Caco-2 (cell line): Measurements from ENCODE around the gene P3H2. TPM values are rescaled to one million over a fixed set of nuclear protein-coding genes. Genes with fewer than 3 reads are reported as not detected.

ENCODE experiments used
- BruUV-seq: library from RNA; stranded (reverse); fragments of 400-500 nt; replicated peaks from 2 replicates; lab custom pipeline; 2021; lab: Mats Ljungman, UMichigan
- CTCF ChIA-PET: fragments of 300-600 bp; sonication (Branson Sonifier 250); formaldehyde crosslinking; loops from one replicate; lab custom pipeline; 2022; ENCODE audit warnings: antibody characterized with exemption; lab: Charles Lee
- POLR2A ChIA-PET: fragments of 300-600 bp; sonication (Branson Sonifier 250); formaldehyde crosslinking; loops from one replicate; lab custom pipeline; 2022; ENCODE audit warnings: antibody characterized with exemption; lab: Charles Lee
- DNase-seq, 2 experiments: peaks; one replicate each; pipeline versions ENCODE4 v3.0.0 to v3.0.0-alpha.2; 2020 to 2022
- H3K27me3 ChIP-seq: replicated peaks from 2 replicates; pipeline ENCODE4 v1.6.0; 2011; ENCODE audit warnings: low read length; ENCODE audit not compliant: control insufficient read depth, insufficient read depth
- H3K36me3 ChIP-seq: 2 replicates; pipeline ENCODE4 v1.5.1; 2011; ENCODE audit warnings: low read length; ENCODE audit not compliant: control insufficient read depth, insufficient read depth
- H3K4me1 ChIP-seq: fragments of 250-450 bp; sonication (Bioruptor Pico); 2 replicates; pipeline ENCODE4 v1.5.1; 2020; ENCODE audit warnings: mild to moderate bottlenecking
- H3K4me3 ChIP-seq: 2 replicates; pipeline ENCODE4 v1.5.1; 2011; ENCODE audit warnings: low read depth, mild to moderate bottlenecking, control low read depth, low read length
- H3K9me3 ChIP-seq: fragments of 250-450 bp; sonication (Bioruptor Pico); 2 replicates; pipeline ENCODE4 v1.5.1; 2020; ENCODE audit warnings: mild to moderate bottlenecking, moderate library complexity
- H3K27ac Mint-ChIP-seq: one replicate; pipeline ENCODE4 v1.8.0; 2022; ENCODE audit warnings: mixed read lengths; ENCODE audit not compliant: unreplicated experiment
- H3K27me3 Mint-ChIP-seq: one replicate; pipeline ENCODE4 v1.8.0; 2022; ENCODE audit warnings: mixed read lengths; ENCODE audit not compliant: insufficient read depth, unreplicated experiment
- H3K36me3 Mint-ChIP-seq: one replicate; pipeline ENCODE4 v1.8.0; 2022; ENCODE audit warnings: mild to moderate bottlenecking, mixed read lengths; ENCODE audit not compliant: insufficient read depth, unreplicated experiment
- H3K4me1 Mint-ChIP-seq: one replicate; pipeline ENCODE4 v1.8.0; 2022; ENCODE audit warnings: low read depth, mixed read lengths; ENCODE audit not compliant: unreplicated experiment
- H3K4me3 Mint-ChIP-seq: one replicate; pipeline ENCODE4 v1.8.0; 2022; ENCODE audit warnings: mild to moderate bottlenecking, moderate library complexity, mixed read lengths; ENCODE audit not compliant: unreplicated experiment
- H3K9me3 Mint-ChIP-seq: one replicate; pipeline ENCODE4 v1.8.0; 2022; ENCODE audit warnings: mixed read lengths; ENCODE audit not compliant: unreplicated experiment
- CTCF ChIP-seq, 2 experiments: fragments of 200-600 bp in 1 of 2; IDR thresholded peaks; 1 replicate in 1 of 2; 2 replicates in 1 of 2; pipeline versions ENCODE4 v1.5.1 to v1.8.0; 2011 to 2022; ENCODE audit warnings: antibody characterized with exemption in 1 of 2, control low read depth in 1 of 2, inconsistent platforms in 1 of 2, low read depth in 1 of 2, low read length in 1 of 2, mild to moderate bottlenecking in 1 of 2, moderate library complexity in 1 of 2; ENCODE audit not compliant: insufficient read depth in 1 of 2, severe bottlenecking in 1 of 2, unreplicated experiment in 1 of 2
- intact Hi-C: fragments of 100-400 bp; cut with micrococcal nuclease; formaldehyde crosslinking; loops from one replicate; pipeline ENCODE4 v1.10.0; 2022; ENCODE audit not compliant: unreplicated experiment
- total RNA-seq: library from RNA; stranded (reverse); gene quantifications from 2 replicates; pipeline ENCODE4 v1.2.3, GENCODE V29; 2022

The P3H2 gene
- total RNA-seq, 1 experiment from 2014 or later, result 55.8 TPM

DNA sequence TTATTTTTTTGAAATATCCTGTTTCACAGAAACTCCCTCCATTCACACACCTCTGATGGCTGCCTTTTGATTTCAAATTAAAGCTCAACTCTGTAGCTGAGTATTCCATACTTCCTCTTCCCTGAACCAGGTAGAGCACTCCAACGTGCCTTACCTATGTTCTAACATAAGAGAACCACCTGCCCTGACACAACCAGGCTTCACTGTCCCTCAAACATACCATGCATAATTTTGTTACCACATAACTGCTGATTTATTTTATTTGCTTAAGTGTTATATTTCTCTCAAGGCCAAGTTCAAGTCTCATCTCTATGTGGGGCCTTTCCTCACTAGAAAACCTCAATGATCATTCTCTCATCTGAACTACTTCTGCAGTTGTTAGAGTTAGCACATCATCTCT lies 209.7 kb downstream of the P3H2 start:
- H3K4me3 Mint-ChIP-seq, result no peak overlapping the region
- intact Hi-C loops, result no loop called here

GRCh38 chr3:189909573-189909972 lies 211.1 kb downstream of the P3H2 start:
- Mint-ChIP-seq H3K9me3 (no peaks in the 10 kb centered on the region), H3K27me3 (peaks cover 3% of the 10 kb centered on the region), H3K36me3 (no peaks in the 10 kb centered on the region), H3K4me3 (no peak overlapping the region), H3K27ac (no peak overlapping the region), H3K4me1 (no peaks in the 10 kb centered on the region)
- Histone ChIP-seq H3K27me3 (no peaks in the 10 kb centered on the region), H3K4me1 (no peaks in the 10 kb centered on the region), H3K36me3 (no peaks in the 10 kb centered on the region), H3K9me3 (no peaks in the 10 kb centered on the region), H3K4me3 (no peak overlapping the region)
- ChIA-PET POLR2A (no interaction called here), CTCF (no interaction called here)
- BruUV-seq, result no TSS peak
- DNase-seq, result no peak
- no peak for TF ChIP-seq CTCF (IDR thresholded peaks at IDR 0.05; ENCODE audit: insufficient read depth in 1 of 2, low read depth in 1 of 2, low read length in 1 of 2, severe bottlenecking in 1 of 2, unreplicated experiment in 1 of 2)
- intact Hi-C loops, result no loop called here

More for the DNA sequence above, 209.7 kb downstream of the P3H2 start:
- Mint-ChIP-seq H3K9me3 (no peaks in the 10 kb centered on the region), H3K4me1 (no peaks in the 10 kb centered on the region), H3K36me3 (no peaks in the 10 kb centered on the region), H3K27me3 (peaks cover 6% of the 10 kb centered on the region), H3K27ac (no peak overlapping the region)
- Histone ChIP-seq H3K27me3 (no peaks in the 10 kb centered on the region), H3K9me3 (no peaks in the 10 kb centered on the region), H3K4me1 (no peaks in the 10 kb centered on the region), H3K36me3 (no peaks in the 10 kb centered on the region), H3K4me3 (no peak overlapping the region)
- no TSS peak for BruUV-seq
- no peak for DNase-seq
- no peak for TF ChIP-seq CTCF (IDR thresholded peaks at IDR 0.05; ENCODE audit: insufficient read depth in 1 of 2, low read depth in 1 of 2, low read length in 1 of 2, severe bottlenecking in 1 of 2, unreplicated experiment in 1 of 2)
- ChIA-PET CTCF (no interaction called here), POLR2A (no interaction called here)

- Histone ChIP-seq H3K4me1 (no peaks in the 10 kb centered on the region), H3K27me3 (no peaks in the 10 kb centered on the region), H3K9me3 (no peaks in the 10 kb centered on the region), H3K36me3 (no peaks in the 10 kb centered on the region), H3K4me3 (no peak overlapping the region)
- H3K9me3 Mint-ChIP-seq, result no peaks in the 10 kb centered on the region
- no peaks in the 10 kb centered on the region for H3K4me1 Mint-ChIP-seq
- H3K27ac Mint-ChIP-seq, result no peak overlapping the region
- TF ChIP-seq CTCF (IDR thresholded peaks at IDR 0.05; ENCODE audit: insufficient read depth in 1 of 2, low read depth in 1 of 2, low read length in 1 of 2, severe bottlenecking in 1 of 2, unreplicated experiment in 1 of 2), result no peak
- peaks cover 3% of the 10 kb centered on the region for H3K27me3 Mint-ChIP-seq
- DNase-seq, result no peak
- BruUV-seq, result no TSS peak
- no peak overlapping the region for H3K4me3 Mint-ChIP-seq
- intact Hi-C loops, result no loop called here
- ChIA-PET CTCF (no interaction called here), POLR2A (no interaction called here)
- no peaks in the 10 kb centered on the region for H3K36me3 Mint-ChIP-seq
Observed at GRCh38 chr3:189909139-189909538, 211.6 kb downstream of the P3H2 start.
